Skeletal muscle cell (primary cell): ENCODE measurements around the gene AGPS.
"Not testable (repeated sequence)": the region's sequence is repeated elsewhere in the genome, so short reads cannot be mapped to it uniquely, and the experiment has no call there.

Experiments
- DNase-seq: peaks from one replicate; pipeline ENCODE4 v3.0.0-alpha.2; 2010; ENCODE audit warnings: low read depth
- H3K4me3 ChIP-seq: 2 replicates; pipeline ENCODE4 v1.5.1; 2011; ENCODE audit warnings: low read depth, mild to moderate bottlenecking, control low read depth, low read length, moderate library complexity

The AGPS gene

GRCh38 chr2:177460973-177461585 is 68.5 kb downstream of the AGPS start:
- no peak for DNase-seq

DNA sequence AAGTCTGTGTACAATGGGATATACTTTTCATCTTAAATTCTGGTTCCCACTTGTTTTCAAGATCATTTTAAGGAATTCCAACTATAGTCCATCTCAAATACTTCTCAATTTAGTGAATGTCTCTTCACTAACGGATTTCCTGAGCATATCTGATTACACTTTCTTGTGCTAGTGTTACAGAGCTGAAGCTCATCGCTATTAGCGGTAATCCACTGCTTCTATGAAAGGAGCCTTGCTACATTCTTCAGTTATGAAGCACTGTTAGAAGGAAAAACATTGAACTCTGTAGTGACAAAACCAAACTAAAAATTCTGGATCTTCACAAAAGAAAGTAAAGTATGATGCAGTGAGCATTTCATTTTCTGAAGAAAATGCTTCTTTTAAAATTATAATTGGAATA is 72.0 kb downstream of the AGPS start:
- DNase-seq: peak; percentile 34
- no peak overlapping the region for H3K4me3 ChIP-seq

More at GRCh38 chr2:177460973-177461585, 68.5 kb downstream of the AGPS start:
- no peak overlapping the region for H3K4me3 ChIP-seq

- DNase-seq: no peak
- H3K4me3 ChIP-seq: no peak overlapping the region
These were observed 73.0 kb downstream of the AGPS start for GRCh38 chr2:177465400-177466138.

DNA sequence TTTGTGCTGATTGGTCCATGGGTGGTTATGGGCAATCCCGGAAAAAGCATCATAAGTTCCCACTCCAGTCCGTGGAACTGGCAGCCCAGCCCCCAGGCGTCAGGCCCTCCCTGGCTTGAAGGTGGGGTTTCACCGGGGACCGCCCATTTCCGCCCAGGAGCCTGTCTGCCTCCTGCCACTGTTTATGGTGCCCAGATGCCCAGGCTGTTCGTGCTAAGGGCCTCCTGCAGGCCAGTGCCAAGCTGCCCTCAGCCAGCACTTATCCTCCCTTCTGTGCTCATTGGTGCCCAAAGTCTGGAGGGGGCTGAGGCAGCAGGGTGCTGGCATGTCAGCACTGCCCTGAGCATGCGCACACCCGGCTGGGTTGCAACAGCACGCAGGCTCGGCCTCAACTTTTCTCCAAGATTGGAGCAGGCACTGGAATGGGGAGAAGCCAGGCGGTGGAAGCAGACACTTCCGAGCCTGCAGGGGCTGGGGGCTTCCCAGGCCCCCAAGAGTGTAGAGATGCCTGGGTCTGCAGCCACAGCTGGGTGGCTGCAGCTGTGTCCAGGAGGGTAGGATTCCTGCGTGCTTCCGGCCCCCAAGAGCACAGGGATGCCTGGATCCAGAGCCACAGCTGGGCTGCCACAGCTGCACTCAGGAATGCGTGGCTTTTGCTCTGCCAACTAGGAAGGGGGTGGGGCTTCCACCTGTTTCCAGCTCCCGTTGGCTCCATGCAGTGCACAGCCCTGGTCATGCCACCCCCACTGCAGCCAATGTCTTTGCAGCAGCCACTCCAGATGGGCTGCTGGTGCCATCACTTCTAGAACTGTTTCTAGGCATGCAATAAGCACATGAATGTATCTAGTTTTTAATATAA is 74.0 kb downstream of the AGPS start:
- DNase-seq: no peak
- H3K4me3 ChIP-seq: no peak overlapping the region

- H3K4me3 ChIP-seq: no peak overlapping the region
These were observed 75.1 kb downstream of the AGPS start for GRCh38 chr2:177467646-177468045.

GRCh38 chr2:177471990-177472389 is 79.4 kb downstream of the AGPS start:
- H3K4me3 ChIP-seq: no peak overlapping the region
- no peak for DNase-seq

More at GRCh38 chr2:177467646-177468045, 75.1 kb downstream of the AGPS start:
- no peak for DNase-seq

DNA sequence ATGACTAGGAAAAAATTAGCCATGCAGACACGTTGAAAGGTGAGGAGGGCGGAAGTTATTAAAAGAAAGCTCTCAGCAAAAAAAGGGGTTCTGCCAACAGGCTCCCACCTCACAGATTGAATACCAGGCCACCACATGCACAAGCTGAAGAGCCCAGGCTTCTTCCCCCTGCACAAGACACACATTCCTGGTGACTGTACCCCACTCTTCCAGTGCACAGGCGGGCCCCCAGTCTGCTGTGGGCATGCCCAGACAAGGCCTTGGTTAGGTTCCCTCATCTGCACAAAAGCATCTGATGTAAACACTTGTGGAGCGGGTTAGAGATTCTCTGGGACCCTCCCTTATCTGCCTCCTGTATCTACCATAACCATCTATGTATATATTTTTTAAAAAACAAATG is 81.7 kb downstream of the AGPS start:
- DNase-seq: no peak
- H3K4me3 ChIP-seq: no peak overlapping the region

- no peak overlapping the region for H3K4me3 ChIP-seq
- no peak for DNase-seq
These were observed 82.4 kb downstream of the AGPS start for GRCh38 chr2:177474998-177475397.

- no peak for DNase-seq
- no peak overlapping the region for H3K4me3 ChIP-seq
These were observed 84.3 kb downstream of the AGPS start for GRCh38 chr2:177476897-177477296.

- H3K4me3 ChIP-seq: no peak overlapping the region
- DNase-seq: no peak
These were observed 85.5 kb downstream of the AGPS start for GRCh38 chr2:177478029-177478428.

DNA sequence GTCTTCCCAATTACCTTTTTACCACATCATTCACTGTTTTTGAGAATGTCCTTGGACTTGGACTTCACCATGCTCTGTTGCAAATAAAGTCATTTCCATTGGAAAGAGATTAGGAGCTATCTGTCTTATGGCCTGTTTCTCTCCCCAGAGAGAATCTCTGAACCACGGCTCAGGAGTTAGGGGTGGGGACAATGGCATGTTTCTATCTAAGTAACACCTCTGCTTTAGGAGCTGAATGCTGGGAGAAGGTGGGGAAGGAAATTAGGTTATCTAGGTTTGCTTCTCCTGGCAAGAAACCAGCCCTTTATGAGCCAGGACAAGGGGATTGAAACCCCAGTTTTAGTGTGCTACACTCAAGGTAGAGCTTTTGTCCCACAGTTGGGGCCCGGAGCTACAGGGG is 86.3 kb downstream of the AGPS start:
- DNase-seq: no peak
- H3K4me3 ChIP-seq: no peak overlapping the region

DNA sequence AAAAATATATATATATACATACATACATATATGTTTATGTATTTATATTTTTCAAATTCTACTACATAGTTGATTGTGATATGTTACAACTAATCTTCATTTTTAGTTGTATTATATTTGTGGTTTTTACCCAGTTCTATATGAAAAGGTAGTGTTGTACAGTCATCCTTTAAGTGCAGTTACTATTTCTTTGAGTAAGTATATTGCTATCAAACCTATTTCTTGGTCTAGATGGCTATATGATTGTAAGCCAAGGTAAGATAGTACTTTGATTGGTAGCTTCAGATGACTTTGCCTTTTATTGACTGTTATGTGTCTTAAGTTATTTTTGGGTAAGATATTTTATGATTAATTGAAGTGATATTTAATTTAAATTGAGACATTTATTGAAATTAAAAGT is 89.6 kb downstream of the AGPS start:
- DNase-seq: no peak
- H3K4me3 ChIP-seq: no peak overlapping the region

DNA sequence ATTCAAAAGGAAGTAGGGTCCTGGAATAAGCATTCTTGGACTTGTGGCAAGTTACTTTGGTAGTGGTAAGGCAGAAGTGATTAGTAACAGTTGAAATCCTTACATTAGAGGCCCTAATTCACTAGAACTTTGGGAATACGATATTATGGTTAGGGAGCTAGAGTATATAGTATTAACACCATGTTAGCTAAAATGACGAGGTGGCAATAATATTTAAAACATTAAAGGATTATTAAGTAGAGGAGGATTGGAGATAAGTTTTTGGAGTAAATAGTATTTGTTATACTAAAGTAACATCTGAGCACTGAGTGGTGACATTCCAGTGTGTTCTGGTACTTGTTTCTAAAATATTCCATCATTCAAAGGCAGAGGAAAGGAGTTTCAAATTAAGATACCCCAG is 91.0 kb downstream of the AGPS start:
- no peak for DNase-seq
- no peak overlapping the region for H3K4me3 ChIP-seq

- H3K4me3 ChIP-seq: no peak overlapping the region
- no peak for DNase-seq
These were observed 91.7 kb downstream of the AGPS start for GRCh38 chr2:177484180-177484795.

DNA sequence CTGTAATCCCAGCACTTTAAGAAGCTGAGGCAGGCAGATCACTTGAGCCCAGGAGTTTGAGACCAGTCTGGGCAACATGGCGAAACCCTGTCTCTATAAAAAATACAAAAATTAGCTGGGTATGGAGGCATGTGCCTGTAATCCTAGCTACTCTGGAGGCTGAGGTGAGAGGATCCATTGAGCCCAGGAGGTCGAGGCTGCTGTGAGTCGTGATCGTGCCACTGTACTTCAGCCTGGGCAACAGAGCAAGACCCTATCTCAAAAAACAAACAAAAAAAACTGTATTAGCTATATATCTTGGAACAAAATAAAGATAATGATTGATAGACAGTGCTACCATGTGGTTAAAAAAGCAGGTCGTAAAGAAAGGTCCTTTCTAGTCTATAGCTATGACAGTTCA is 93.1 kb downstream of the AGPS start:
- not testable (repeated sequence) for H3K4me3 ChIP-seq

DNA sequence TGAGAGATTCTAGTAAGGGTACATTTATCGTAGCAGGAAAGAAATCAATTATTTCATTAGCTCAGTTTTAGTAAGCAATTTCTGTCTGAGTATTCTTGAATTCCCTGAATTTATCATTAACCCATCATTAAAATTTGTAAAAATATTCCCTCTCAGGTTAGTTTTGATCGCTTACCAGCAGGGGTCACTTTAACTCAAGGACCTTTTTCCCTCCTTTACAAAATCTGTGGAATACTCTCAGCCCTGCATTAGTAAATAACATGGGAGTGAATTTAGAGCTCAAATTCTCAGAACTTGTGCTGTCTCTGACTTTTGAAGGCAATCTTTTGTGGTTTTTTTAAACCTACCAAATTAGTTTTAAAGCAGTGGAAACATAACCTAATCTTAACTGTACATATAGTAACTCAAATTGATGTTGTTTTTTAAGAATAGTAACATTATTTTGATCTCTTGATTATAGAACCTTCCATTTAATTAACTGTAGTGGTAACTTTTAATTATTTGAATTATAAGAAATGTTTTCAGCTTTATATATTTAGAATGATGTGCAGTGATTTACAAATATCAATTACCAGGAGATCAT is 97.2 kb downstream of the AGPS start:
- DNase-seq: no peak
- H3K4me3 ChIP-seq: no peak overlapping the region

More for the DNA sequence above, 93.1 kb downstream of the AGPS start:
- not testable (repeated sequence) for DNase-seq

- no peak for DNase-seq
- H3K4me3 ChIP-seq: no peak overlapping the region
These were observed 103.4 kb downstream of the AGPS start for GRCh38 chr2:177495945-177496344.

GRCh38 chr2:177496921-177497320 is 104.3 kb downstream of the AGPS start:
- no peak for DNase-seq

GRCh38 chr2:177501186-177501585 is 108.6 kb downstream of the AGPS start:
- no peak overlapping the region for H3K4me3 ChIP-seq
- no peak for DNase-seq

More at GRCh38 chr2:177496921-177497320, 104.3 kb downstream of the AGPS start:
- no peak overlapping the region for H3K4me3 ChIP-seq
